ENCODE data around the gene ETV3. TPM values are rescaled to one million over a fixed set of nuclear protein-coding genes. Genes with fewer than 3 reads are reported as not detected.

The ETV3 gene
- total and polyA plus RNA-seq, 2 donors (not counting 1 experiment from before 2014, with no cell fraction given): 9.9 to 11.4 TPM

- no peak for TF ChIP-seq EZH2 (IDR thresholded peaks at IDR 0.05; ENCODE audit: low read length, missing control alignments)
- TF ChIP-seq, protein P1, sequence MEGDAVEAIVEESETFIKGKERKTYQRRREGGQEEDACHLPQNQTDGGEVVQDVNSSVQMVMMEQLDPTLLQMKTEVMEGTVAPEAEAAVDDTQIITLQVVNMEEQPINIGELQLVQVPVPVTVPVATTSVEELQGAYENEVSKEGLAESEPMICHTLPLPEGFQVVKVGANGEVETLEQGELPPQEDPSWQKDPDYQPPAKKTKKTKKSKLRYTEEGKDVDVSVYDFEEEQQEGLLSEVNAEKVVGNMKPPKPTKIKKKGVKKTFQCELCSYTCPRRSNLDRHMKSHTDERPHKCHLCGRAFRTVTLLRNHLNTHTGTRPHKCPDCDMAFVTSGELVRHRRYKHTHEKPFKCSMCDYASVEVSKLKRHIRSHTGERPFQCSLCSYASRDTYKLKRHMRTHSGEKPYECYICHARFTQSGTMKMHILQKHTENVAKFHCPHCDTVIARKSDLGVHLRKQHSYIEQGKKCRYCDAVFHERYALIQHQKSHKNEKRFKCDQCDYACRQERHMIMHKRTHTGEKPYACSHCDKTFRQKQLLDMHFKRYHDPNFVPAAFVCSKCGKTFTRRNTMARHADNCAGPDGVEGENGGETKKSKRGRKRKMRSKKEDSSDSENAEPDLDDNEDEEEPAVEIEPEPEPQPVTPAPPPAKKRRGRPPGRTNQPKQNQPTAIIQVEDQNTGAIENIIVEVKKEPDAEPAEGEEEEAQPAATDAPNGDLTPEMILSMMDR (conservative IDR thresholded peaks at IDR 0.05 in 1 of 2, IDR thresholded peaks at IDR 0.05 in 1 of 2; ENCODE audit: low read depth in 1 of 2, low read length in 2 of 2): no peak
- no peaks in the 10 kb centered on the region for H3K36me3 ChIP-seq (ENCODE audit: control insufficient read depth, insufficient read depth, low read length)
Observed at GRCh38 chr1:157086299-157086698, 51.9 kb downstream of the ETV3 start.

GRCh38 chr1:157085421-157085820 is 52.8 kb downstream of the ETV3 start:
- no peaks in the 10 kb centered on the region for H3K9me3 ChIP-seq (ENCODE audit: control insufficient read depth, insufficient read depth, low read depth, low read length)
- H3K4me3 ChIP-seq (replicated peaks in 1 of 4; ENCODE audit: control extremely low read depth in 1 of 4, insufficient read depth in 1 of 4, low read depth in 3 of 4, low read length in 4 of 4): no peak overlapping the region
- no peak for TF ChIP-seq EZH2 (IDR thresholded peaks at IDR 0.05; ENCODE audit: low read length, missing control alignments)
- TF ChIP-seq, protein P1 (conservative IDR thresholded peaks at IDR 0.05 in 1 of 2, IDR thresholded peaks at IDR 0.05 in 1 of 2; ENCODE audit: low read depth in 1 of 2, low read length in 2 of 2): no peak
- H3K9ac ChIP-seq (ENCODE audit: insufficient read depth, low read length): no peak overlapping the region
- no peak overlapping the region for H3K27ac ChIP-seq (ENCODE audit: insufficient read depth, low read length)
- H3K27me3 ChIP-seq (ENCODE audit: control insufficient read depth, insufficient read depth, low read length): peaks cover 3% of the 10 kb centered on the region
- peak in 1 of 2 donors; percentile 23 for DNase-seq (ENCODE audit: low read depth in 2 of 2)
- H4K20me1 ChIP-seq (ENCODE audit: control insufficient read depth, extremely low read depth, insufficient read depth, low read length): no peaks in the 10 kb centered on the region
- H3K79me2 ChIP-seq (ENCODE audit: control insufficient read depth, insufficient read depth, low read length): no peaks in the 10 kb centered on the region
- no peaks in the 10 kb centered on the region for H3K4me1 ChIP-seq (ENCODE audit: control insufficient read depth, extremely low read depth, insufficient read depth, low read length)
- H2AFZ ChIP-seq (ENCODE audit: low read length): no peak overlapping the region
- no peak overlapping the region for H3K4me2 ChIP-seq (ENCODE audit: extremely low read depth, insufficient read depth, low read length)
- H3K36me3 ChIP-seq (ENCODE audit: control insufficient read depth, insufficient read depth, low read length): no peaks in the 10 kb centered on the region

More at GRCh38 chr1:157086299-157086698, 51.9 kb downstream of the ETV3 start:
- Histone ChIP-seq H3K79me2 (ENCODE audit: control insufficient read depth, insufficient read depth, low read length) (no peaks in the 10 kb centered on the region), H3K9ac (ENCODE audit: insufficient read depth, low read length) (no peak overlapping the region), H3K4me3 (replicated peaks in 1 of 4; ENCODE audit: control extremely low read depth in 1 of 4, insufficient read depth in 1 of 4, low read depth in 3 of 4, low read length in 4 of 4) (no peak overlapping the region), H4K20me1 (ENCODE audit: control insufficient read depth, extremely low read depth, insufficient read depth, low read length) (no peaks in the 10 kb centered on the region), H3K27me3 (ENCODE audit: control insufficient read depth, insufficient read depth, low read length) (peaks cover 3% of the 10 kb centered on the region), H2AFZ (ENCODE audit: low read length) (no peak overlapping the region), H3K4me1 (ENCODE audit: control insufficient read depth, extremely low read depth, insufficient read depth, low read length) (no peaks in the 10 kb centered on the region), H3K4me2 (ENCODE audit: extremely low read depth, insufficient read depth, low read length) (no peak overlapping the region), H3K27ac (ENCODE audit: insufficient read depth, low read length) (no peak overlapping the region), H3K9me3 (ENCODE audit: control insufficient read depth, insufficient read depth, low read depth, low read length) (no peaks in the 10 kb centered on the region)
- DNase-seq (ENCODE audit: low read depth in 2 of 2): no peak

- Histone ChIP-seq H3K4me3 (replicated peaks in 1 of 4; ENCODE audit: control extremely low read depth in 1 of 4, insufficient read depth in 1 of 4, low read depth in 3 of 4, low read length in 4 of 4) (no peak overlapping the region), H3K9ac (ENCODE audit: insufficient read depth, low read length) (no peak overlapping the region), H3K4me2 (ENCODE audit: extremely low read depth, insufficient read depth, low read length) (no peak overlapping the region), H3K4me1 (ENCODE audit: control insufficient read depth, extremely low read depth, insufficient read depth, low read length) (no peaks in the 10 kb centered on the region), H2AFZ (ENCODE audit: low read length) (no peak overlapping the region), H3K27ac (ENCODE audit: insufficient read depth, low read length) (no peak overlapping the region), H3K9me3 (ENCODE audit: control insufficient read depth, insufficient read depth, low read depth, low read length) (no peaks in the 10 kb centered on the region), H4K20me1 (ENCODE audit: control insufficient read depth, extremely low read depth, insufficient read depth, low read length) (no peaks in the 10 kb centered on the region), H3K36me3 (ENCODE audit: control insufficient read depth, insufficient read depth, low read length) (no peaks in the 10 kb centered on the region), H3K79me2 (ENCODE audit: control insufficient read depth, insufficient read depth, low read length) (no peaks in the 10 kb centered on the region), H3K27me3 (ENCODE audit: control insufficient read depth, insufficient read depth, low read length) (peaks cover 3% of the 10 kb centered on the region)
- no peak for DNase-seq (ENCODE audit: low read depth in 2 of 2)
- TF ChIP-seq, protein P1 (conservative IDR thresholded peaks at IDR 0.05 in 1 of 2, IDR thresholded peaks at IDR 0.05 in 1 of 2; ENCODE audit: low read depth in 1 of 2, low read length in 2 of 2): no peak
- no peak for TF ChIP-seq EZH2 (IDR thresholded peaks at IDR 0.05; ENCODE audit: low read length, missing control alignments)
Observed at GRCh38 chr1:157084720-157085119, 53.5 kb downstream of the ETV3 start.
